B cell (primary cell): ENCODE results near the gene CLRN1. TPM values are rescaled to one million over a fixed set of nuclear protein-coding genes. Genes with fewer than 3 reads are reported as not detected.

Source experiments
- ATAC-seq: fragments of 200-7000 bp; cut with Tn5 transposase; one replicate; pipeline ENCODE4 v1.10.0; 2021; ENCODE audit warnings: low read depth, mild to moderate bottlenecking, moderate number of reproducible peaks, moderate library complexity
- CTCF ChIA-PET: fragments of 350-600 bp; sonication (Branson Sonifier 250); formaldehyde crosslinking; loops from one replicate; lab custom pipeline; 2021; ENCODE audit warnings: antibody characterized with exemption, inconsistent platforms; lab: Charles Lee
- POLR2A ChIA-PET: fragments of 350-600 bp; sonication (Branson Sonifier 250); formaldehyde crosslinking; loops from one replicate; lab custom pipeline; 2021; ENCODE audit warnings: antibody characterized with exemption; lab: Charles Lee
- DNase-seq: peaks from one replicate; pipeline ENCODE4 v3.0.0; 2013
- H2AFZ ChIP-seq: 2 replicates; pipeline ENCODE4 v1.6.1; 2012; ENCODE audit warnings: mild to moderate bottlenecking, low read depth, low read length; ENCODE audit not compliant: insufficient read depth, poor library complexity, severe bottlenecking
- H3K27ac ChIP-seq, 2 donors: 1 replicate in 1 of 2; 2 replicates in 1 of 2; pipeline ENCODE4 v1.5.1; 2012 to 2013; ENCODE audit warnings: low read length in 2 of 2, mild to moderate bottlenecking in 2 of 2, moderate library complexity in 1 of 2
- H3K27me3 ChIP-seq, 4 experiments: fragments of 200-600 bp in 1 of 4; sonication (generic) in 1 of 4; replicated peaks in 1 of 4; 1 replicate in 2 of 4; 2 replicates in 2 of 4; pipeline versions ENCODE4 v1.6.1 to v1.7.0; 2013 to 2016; ENCODE audit warnings: low read length in 3 of 4, mild to moderate bottlenecking in 2 of 4, mixed read lengths in 1 of 4, moderate library complexity in 1 of 4; ENCODE audit not compliant: insufficient read depth in 4 of 4, control insufficient read depth in 3 of 4; ENCODE audit errors: control extremely low read depth in 1 of 4
- H3K36me3 ChIP-seq, 2 experiments: replicated peaks in 1 of 2; 1 replicate in 1 of 2; 2 replicates in 1 of 2; pipeline versions ENCODE4 v1.6.1 to v1.7.1; 2013; ENCODE audit warnings: low read length in 1 of 2; ENCODE audit not compliant: insufficient read depth in 2 of 2, control insufficient read depth in 1 of 2; ENCODE audit errors: control extremely low read depth in 1 of 2, extremely low read depth in 1 of 2
- H3K4me1 ChIP-seq, 2 donors: fragments of 200-600 bp in 1 of 2; sonication (generic) in 1 of 2; 1 replicate in 1 of 2; 2 replicates in 1 of 2; pipeline versions ENCODE4 v1.5.1 to v1.6.1; 2013 to 2017; ENCODE audit warnings: low read length in 2 of 2; ENCODE audit not compliant: control insufficient read depth in 2 of 2, insufficient read depth in 2 of 2
- H3K4me2 ChIP-seq: replicated peaks from 2 replicates; pipeline ENCODE3; 2012; ENCODE audit warnings: mild to moderate bottlenecking, low read depth, low read length; ENCODE audit not compliant: poor library complexity, severe bottlenecking
- H3K4me3 ChIP-seq, 5 experiments: fragments of 200-600 bp in 1 of 5; sonication (generic) in 1 of 5; 1 replicate in 3 of 5; 2 replicates in 2 of 5; pipeline versions ENCODE4 v1.5.1 to v1.7.0; 2011 to 2016; ENCODE audit warnings: low read length in 4 of 5, mild to moderate bottlenecking in 4 of 5, low read depth in 2 of 5, control low read depth in 1 of 5, moderate library complexity in 1 of 5; ENCODE audit not compliant: insufficient read depth in 1 of 5; ENCODE audit errors: control extremely low read depth in 1 of 5, extremely low read depth in 1 of 5
- H3K79me2 ChIP-seq: fragments of 200-600 bp; sonication (generic); one replicate; pipeline ENCODE4 v1.6.0; 2016; ENCODE audit warnings: low read length; ENCODE audit not compliant: control insufficient read depth, insufficient read depth
- H3K9ac ChIP-seq: fragments of 200-600 bp; sonication (generic); 2 replicates; pipeline ENCODE4 v1.6.1; 2017; ENCODE audit warnings: mild to moderate bottlenecking, low read length, moderate library complexity
- H3K9me3 ChIP-seq, 3 donors: one replicate each; pipeline versions ENCODE4 v1.6.1 to v1.7.1; 2013; ENCODE audit warnings: low read length in 2 of 3; ENCODE audit not compliant: control insufficient read depth in 2 of 3, insufficient read depth in 1 of 3; ENCODE audit errors: control extremely low read depth in 1 of 3
- H4K20me1 ChIP-seq: 2 replicates; pipeline ENCODE4 v1.6.0; 2012; ENCODE audit warnings: mild to moderate bottlenecking, low read length; ENCODE audit not compliant: insufficient read depth, control insufficient read depth, poor library complexity, severe bottlenecking
- H3K27ac Mint-ChIP-seq: one replicate; pipeline ENCODE4 v1.8.0; 2021; ENCODE audit warnings: mixed read lengths
- H3K27me3 Mint-ChIP-seq: one replicate; pipeline ENCODE4 v1.8.0; 2021; ENCODE audit warnings: mixed read lengths
- H3K4me1 Mint-ChIP-seq: one replicate; pipeline ENCODE4 v1.8.0; 2021; ENCODE audit warnings: mixed read lengths
- H3K4me3 Mint-ChIP-seq: one replicate; pipeline ENCODE4 v1.8.0; 2021; ENCODE audit warnings: mixed read lengths
- H3K9me3 Mint-ChIP-seq: one replicate; pipeline ENCODE4 v1.8.0; 2022; ENCODE audit warnings: mixed read lengths; ENCODE audit not compliant: insufficient read depth
- CTCF ChIP-seq: fragments of 200-600 bp; IDR thresholded peaks from one replicate; pipeline ENCODE4 v1.8.0; 2022; ENCODE audit warnings: antibody characterized with exemption, mild to moderate bottlenecking
- EZH2 ChIP-seq: IDR thresholded peaks from 2 replicates; pipeline ENCODE4 v1.6.1; 2012; ENCODE audit warnings: borderline replicate concordance, low read depth, mild to moderate bottlenecking, moderate library complexity, low read length; ENCODE audit not compliant: insufficient read depth, poor library complexity, severe bottlenecking
- WGBS: methylation state at CpG from one replicate; pipeline ENCODE4 v1.1.5; 2013; ENCODE audit warnings: missing lambda C conversion rate; ENCODE audit not compliant: insufficient coverage; 5-methylcytosine and 5-hydroxymethylcytosine counted together
- intact Hi-C: fragments of 100-400 bp; cut with micrococcal nuclease; formaldehyde crosslinking; loops from one replicate; pipeline ENCODE4 v1.10.0; 2022
- polyA plus RNA-seq: library from polyadenylated mRNA; depleted of rRNA; stranded (reverse); fragments of >200 nt; gene quantifications from 2 replicates; pipeline ENCODE4 v1.2.3, GENCODE V29; 2012
- total RNA-seq, 2 donors: library from RNA; stranded (reverse); fragments of 120-200 nt in 1 of 2; gene quantifications; 1 replicate in 1 of 2; 2 replicates in 1 of 2; pipeline versions ENCODE4 v1.2.3 to v1.2.4, GENCODE V29; 2013 to 2022

The CLRN1 gene
- total and polyA plus RNA-seq, 2 donors (not counting 1 experiment from before 2014, with no cell fraction given), result not detected

GRCh38 chr3:150930839-150931238, 41.7 kb downstream of the CLRN1 start:
- Histone ChIP-seq H3K27ac (no peak overlapping the region), H3K4me1 (peaks cover 5 to 6% of the 10 kb centered on the region in 2 donors), H2AFZ (no peak overlapping the region), H3K79me2 (no peaks in the 10 kb centered on the region), H3K9ac (no peak overlapping the region), H3K4me2 (no peak overlapping the region), H3K9me3 (no peaks in the 10 kb centered on the region), H3K27me3 (peaks cover 0 to 4% (median 0%) of the 10 kb centered on the region in 4 experiments), H3K36me3 (no peaks in the 10 kb centered on the region), H3K4me3 (no peak overlapping the region), H4K20me1 (no peaks in the 10 kb centered on the region)
- Mint-ChIP-seq H3K4me1 (peaks cover 4% of the 10 kb centered on the region), H3K4me3 (no peak overlapping the region), H3K9me3 (no peaks in the 10 kb centered on the region), H3K27me3 (peaks cover 25% of the 10 kb centered on the region), H3K27ac (no peak overlapping the region)
- ATAC-seq (no peak), DNase-seq (no peak)
- intact Hi-C loops, result no loop called here
- ChIA-PET POLR2A (no interaction called here), CTCF (interaction anchor here (1.6 kb wide), 1 partner anchor 156 kb away, joined by 3 read pairs; no protein-coding TSS in a partner anchor)
- no peak for TF ChIP-seq EZH2
- TF ChIP-seq CTCF, result no peak
- WGBS, result 50% methylated on average over 2 of the region's 3 CpGs

GRCh38 chr3:150928234-150928633, 44.3 kb downstream of the CLRN1 start:
- Histone ChIP-seq H3K36me3 (no peaks in the 10 kb centered on the region), H3K27me3 (peaks cover 0 to 4% (median 1%) of the 10 kb centered on the region in 4 experiments), H3K9me3 (no peaks in the 10 kb centered on the region), H3K4me2 (no peak overlapping the region), H3K79me2 (no peaks in the 10 kb centered on the region), H4K20me1 (no peaks in the 10 kb centered on the region), H3K27ac (no peak overlapping the region), H3K4me1 (peaks cover 12 to 14% of the 10 kb centered on the region in 2 donors), H3K4me3 (no peak overlapping the region), H3K9ac (no peak overlapping the region), H2AFZ (no peak overlapping the region)
- TF ChIP-seq CTCF (no peak), EZH2 (no peak)
- H3K9me3 Mint-ChIP-seq, result no peaks in the 10 kb centered on the region
- peaks cover 26% of the 10 kb centered on the region for H3K27me3 Mint-ChIP-seq
- DNase-seq (no peak), ATAC-seq (no peak)
- no peak overlapping the region for H3K27ac Mint-ChIP-seq
- no peak overlapping the region for H3K4me3 Mint-ChIP-seq
- ChIA-PET POLR2A (no interaction called here), CTCF (no interaction called here)
- 100% methylated on average over 1 of the region's 1 CpG for WGBS
- peaks cover 12% of the 10 kb centered on the region for H3K4me1 Mint-ChIP-seq
- intact Hi-C loops, result no loop called here
